ENCODE results near the gene RAD23B. TPM values are rescaled to one million over a fixed set of nuclear protein-coding genes. Genes with fewer than 3 reads are reported as not detected.
"Not testable (repeated sequence)": the region's sequence is repeated elsewhere in the genome, so short reads cannot be mapped to it uniquely, and the experiment has no call there.

The RAD23B gene
- total RNA-seq, 2 experiments from 2014 or later = 86.4 to 86.7 TPM

DNA sequence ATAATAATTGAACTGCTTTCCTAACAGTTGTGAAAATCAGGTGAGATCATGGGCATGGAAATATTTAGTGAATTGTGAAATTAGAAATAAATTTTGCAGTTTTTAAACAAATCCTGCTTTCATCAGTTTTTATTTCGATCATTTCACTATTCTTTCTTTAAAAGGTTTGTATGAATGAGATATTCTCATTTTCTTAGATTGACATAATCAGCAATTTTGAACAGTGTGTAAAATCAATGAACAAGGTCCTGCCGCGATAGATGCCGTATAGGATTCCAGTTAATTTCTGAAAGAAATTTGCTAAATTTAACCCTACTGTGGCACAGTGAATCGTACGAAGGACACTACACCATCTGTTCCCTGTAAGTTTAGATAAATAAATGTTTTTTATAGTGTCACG is 7.5 kb downstream of the RAD23B start:
- Mint-ChIP-seq H3K27me3 (no peaks in the 10 kb centered on the region), H3K9me3 (no peaks in the 10 kb centered on the region), H3K27ac (no peak overlapping the region), H3K4me3 (no peak overlapping the region), H3K36me3 (peaks cover 27% of the 10 kb centered on the region), H3K4me1 (peaks cover 48% of the 10 kb centered on the region)
- POLR2A ChIA-PET = no interaction called here
- DNase-seq (no peak), ATAC-seq (ENCODE audit: low read depth) (no peak)

DNA sequence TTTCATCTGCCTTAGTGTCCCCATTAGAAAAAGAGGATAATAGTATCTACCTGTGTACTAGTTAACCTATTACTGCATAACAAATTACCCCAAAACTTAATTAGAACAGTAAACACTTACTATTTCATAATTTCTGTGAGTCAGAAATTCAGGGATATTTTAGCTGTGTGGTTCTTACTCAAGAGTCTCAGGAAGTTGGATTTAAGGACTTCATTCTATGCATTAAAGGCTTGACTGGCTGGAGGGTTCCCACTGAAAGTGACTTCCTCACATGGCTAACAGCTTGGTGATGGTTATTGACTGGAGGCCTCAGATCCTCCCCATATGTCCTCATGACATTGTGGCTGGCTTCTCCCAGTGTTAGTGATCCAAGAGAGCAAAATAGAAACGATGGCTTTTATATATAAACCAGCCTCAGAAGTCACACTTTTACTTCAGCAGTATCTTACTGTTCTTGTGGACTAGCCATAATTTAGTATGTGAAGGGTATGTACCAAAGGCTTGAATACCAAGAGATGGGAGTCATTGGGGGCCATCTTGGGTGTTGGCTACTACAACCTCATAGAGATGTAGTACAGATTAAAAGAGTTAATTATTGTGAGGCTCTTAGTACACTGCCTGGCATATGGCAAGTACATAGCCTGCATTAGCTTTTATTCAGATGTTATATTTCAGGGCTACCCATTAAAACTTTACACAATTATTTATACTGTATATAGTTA is 9.9 kb downstream of the RAD23B start:
- no peak overlapping the region for H3K4me3 Mint-ChIP-seq
- POLR2A ChIA-PET = interaction anchor here (1.5 kb wide), 1 partner anchor 9 kb away, joined by 5 read pairs; the partner anchor contains the start of gene RAD23B
- H3K4me1 Mint-ChIP-seq = peaks cover 40% of the 10 kb centered on the region
- ATAC-seq (ENCODE audit: low read depth) (no peak), DNase-seq (no peak)
- no peak overlapping the region for H3K27ac Mint-ChIP-seq
- H3K9me3 Mint-ChIP-seq = no peaks in the 10 kb centered on the region
- H3K27me3 Mint-ChIP-seq = no peaks in the 10 kb centered on the region
- peaks cover 28% of the 10 kb centered on the region for H3K36me3 Mint-ChIP-seq

DNA sequence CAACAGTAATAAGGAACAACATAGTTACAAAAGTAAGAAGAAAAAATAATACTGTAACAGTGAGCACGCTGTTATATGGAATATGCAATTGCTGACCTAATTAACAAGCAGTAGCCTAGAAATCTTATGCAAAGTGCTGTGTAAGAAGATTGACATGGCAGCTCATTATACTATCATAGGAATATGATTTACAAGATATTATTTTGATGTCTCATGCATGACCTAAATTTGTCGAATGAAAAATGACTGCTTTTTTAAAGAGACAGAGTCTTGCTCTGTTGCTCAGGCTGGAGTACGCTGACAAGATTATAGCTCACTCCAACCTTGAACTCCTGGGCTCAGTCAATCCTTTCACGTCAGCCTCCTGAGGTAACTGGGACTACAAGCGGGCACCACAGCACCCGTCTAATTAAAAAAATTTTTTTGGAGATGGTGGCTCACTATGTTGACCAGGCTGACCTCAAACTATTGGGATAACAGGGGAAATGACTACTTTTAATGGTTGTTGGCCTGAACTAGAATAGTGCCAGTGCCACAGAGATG is 10.5 kb downstream of the RAD23B start:
- Mint-ChIP-seq H3K4me3 (no peak overlapping the region), H3K27me3 (no peaks in the 10 kb centered on the region), H3K4me1 (peaks cover 39% of the 10 kb centered on the region), H3K27ac (no peak overlapping the region), H3K36me3 (peaks cover 27% of the 10 kb centered on the region), H3K9me3 (no peaks in the 10 kb centered on the region)
- ATAC-seq (ENCODE audit: low read depth) (no peak), DNase-seq (no peak)
- POLR2A ChIA-PET = interaction anchor here (1.5 kb wide), 1 partner anchor 10 kb away, joined by 5 read pairs; the partner anchor contains the start of gene RAD23B

GRCh38 chr9:107294756-107295155 is 11.7 kb downstream of the RAD23B start:
- peaks cover 36% of the 10 kb centered on the region for H3K4me1 Mint-ChIP-seq
- no peak for ATAC-seq (ENCODE audit: low read depth)
- no peak for DNase-seq
- no peak overlapping the region for H3K4me3 Mint-ChIP-seq
- H3K9me3 Mint-ChIP-seq = no peaks in the 10 kb centered on the region
- H3K36me3 Mint-ChIP-seq = peaks cover 24% of the 10 kb centered on the region
- no peaks in the 10 kb centered on the region for H3K27me3 Mint-ChIP-seq
- no peak overlapping the region for H3K27ac Mint-ChIP-seq
- POLR2A ChIA-PET = no interaction called here

- H3K4me1 Mint-ChIP-seq = peaks cover 32% of the 10 kb centered on the region
- peaks cover 16% of the 10 kb centered on the region for H3K36me3 Mint-ChIP-seq
- H3K4me3 Mint-ChIP-seq = no peak overlapping the region
- no peaks in the 10 kb centered on the region for H3K27me3 Mint-ChIP-seq
- POLR2A ChIA-PET = interaction anchor here (0.6 to 1.0 kb wide), 2 partner anchors 9 to 12 kb away, joined by 3 to 4 read pairs; no protein-coding TSS in a partner anchor
- no peaks in the 10 kb centered on the region for H3K9me3 Mint-ChIP-seq
- no peak for DNase-seq
- ATAC-seq (ENCODE audit: low read depth) = no peak
- H3K27ac Mint-ChIP-seq = no peak overlapping the region
These were observed 12.9 kb downstream of the RAD23B start for GRCh38 chr9:107295995-107296394.

DNA sequence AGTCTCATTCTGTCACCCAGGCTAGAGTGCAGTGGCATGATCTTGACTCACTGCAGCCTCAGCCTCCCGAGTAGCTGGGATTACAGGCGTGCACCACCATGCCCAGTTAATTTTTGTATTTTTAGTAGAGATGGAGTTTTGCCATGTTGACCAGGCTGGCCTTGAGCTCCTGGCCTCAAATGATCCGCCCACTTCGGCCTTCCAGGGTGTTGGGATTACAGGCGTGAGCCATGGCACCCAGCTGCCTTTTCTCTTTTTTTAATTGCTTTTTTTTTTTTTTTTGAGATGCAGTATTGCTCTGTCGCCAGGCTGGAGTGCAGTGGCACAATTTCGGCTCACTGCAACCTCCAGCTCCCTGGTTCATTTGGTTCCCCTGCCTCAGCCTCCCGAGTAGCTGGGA is 13.5 kb downstream of the RAD23B start:
- H3K36me3 Mint-ChIP-seq = peaks cover 16% of the 10 kb centered on the region
- H3K27me3 Mint-ChIP-seq; DNase-seq; ATAC-seq (ENCODE audit: low read depth); H3K27ac Mint-ChIP-seq; H3K4me3 Mint-ChIP-seq; H3K9me3 Mint-ChIP-seq: not testable (repeated sequence)
- POLR2A ChIA-PET = interaction anchor here (1.0 kb wide), 1 partner anchor 13 kb away, joined by 3 read pairs; no protein-coding TSS in a partner anchor
- peaks cover 35% of the 10 kb centered on the region for H3K4me1 Mint-ChIP-seq

DNA sequence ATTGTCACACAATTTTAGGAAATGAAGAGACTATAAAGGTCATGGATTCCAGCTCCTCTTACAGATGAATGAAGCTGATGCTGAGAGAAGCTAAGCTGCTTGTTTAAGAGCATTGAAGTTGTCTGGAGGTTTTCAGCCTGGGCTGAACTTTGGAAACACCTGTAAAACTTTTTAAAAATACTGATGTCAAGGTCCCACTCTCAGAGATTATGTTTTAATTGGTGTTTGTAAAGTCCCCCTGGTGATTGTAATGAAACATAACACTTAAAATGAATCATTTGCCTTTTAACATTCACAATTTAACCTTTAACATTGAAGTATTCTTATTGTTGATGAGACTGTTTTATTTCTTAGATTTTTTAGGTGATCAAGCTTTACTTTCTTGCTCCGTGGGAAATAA is 16.4 kb downstream of the RAD23B start:
- H3K4me1 Mint-ChIP-seq = peaks cover 22% of the 10 kb centered on the region
- POLR2A ChIA-PET = no interaction called here
- DNase-seq = no peak

GRCh38 chr9:107306308-107306707 is 23.2 kb downstream of the RAD23B start:
- Mint-ChIP-seq H3K27me3 (no peaks in the 10 kb centered on the region), H3K9me3 (no peaks in the 10 kb centered on the region), H3K36me3 (peaks cover 38% of the 10 kb centered on the region), H3K4me1 (peaks cover 24% of the 10 kb centered on the region), H3K4me3 (no peak overlapping the region), H3K27ac (no peak overlapping the region)
- POLR2A ChIA-PET = no interaction called here
- no peak for ATAC-seq (ENCODE audit: low read depth)
- no peak for DNase-seq

More for the DNA sequence above, 16.4 kb downstream of the RAD23B start:
- no peaks in the 10 kb centered on the region for H3K27me3 Mint-ChIP-seq
- H3K4me3 Mint-ChIP-seq = no peak overlapping the region
- no peak for ATAC-seq (ENCODE audit: low read depth)
- no peak overlapping the region for H3K27ac Mint-ChIP-seq
- peaks cover 13% of the 10 kb centered on the region for H3K36me3 Mint-ChIP-seq
- no peaks in the 10 kb centered on the region for H3K9me3 Mint-ChIP-seq

- POLR2A ChIA-PET = interaction anchor here (1.0 kb wide), 1 partner anchor 24 kb away, joined by 4 read pairs; no protein-coding TSS in a partner anchor
- no peak overlapping the region for H3K4me3 Mint-ChIP-seq
- H3K27ac Mint-ChIP-seq = no peak overlapping the region
- peaks cover 24% of the 10 kb centered on the region for H3K4me1 Mint-ChIP-seq
- ATAC-seq (ENCODE audit: low read depth) (no peak), DNase-seq (no peak)
- no peaks in the 10 kb centered on the region for H3K27me3 Mint-ChIP-seq
- no peaks in the 10 kb centered on the region for H3K9me3 Mint-ChIP-seq
- H3K36me3 Mint-ChIP-seq = peaks cover 42% of the 10 kb centered on the region
These were observed 24.3 kb downstream of the RAD23B start for GRCh38 chr9:107307331-107307730.

- Mint-ChIP-seq H3K9me3 (no peaks in the 10 kb centered on the region), H3K27ac (peak overlapping the region; percentile 68), H3K36me3 (peaks cover 49% of the 10 kb centered on the region), H3K4me3 (no peak overlapping the region), H3K27me3 (no peaks in the 10 kb centered on the region), H3K4me1 (peaks cover 24% of the 10 kb centered on the region)
- POLR2A ChIA-PET = interaction anchor here (1.0 kb wide), 1 partner anchor 25 kb away, joined by 4 read pairs; no protein-coding TSS in a partner anchor
- ATAC-seq (ENCODE audit: low read depth) (no peak), DNase-seq (no peak)
These were observed 25.4 kb downstream of the RAD23B start for GRCh38 chr9:107308461-107308860.

DNA sequence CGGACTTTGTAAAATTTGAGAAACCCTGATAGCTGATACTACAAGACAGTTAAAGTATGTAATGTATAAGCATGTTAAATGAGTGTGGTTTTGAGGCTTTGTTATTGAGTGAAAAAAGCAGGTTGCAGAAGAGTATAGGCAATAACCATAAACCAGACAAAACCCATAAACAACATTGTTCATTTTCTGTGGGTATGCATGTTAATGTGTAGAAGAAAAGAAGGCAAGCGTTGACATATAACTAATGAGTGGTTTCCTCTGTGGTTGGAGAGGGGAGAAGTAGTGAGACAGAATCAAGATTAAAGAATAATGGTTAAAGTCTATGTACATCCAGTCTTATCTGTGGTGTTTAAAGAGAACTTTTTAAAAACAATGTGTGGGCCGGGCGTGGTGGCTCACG is 26.2 kb downstream of the RAD23B start:
- Mint-ChIP-seq H3K4me1 (peaks cover 30% of the 10 kb centered on the region), H3K4me3 (peak overlapping the region; percentile 47), H3K27ac (peak overlapping the region; percentile 68), H3K27me3 (no peaks in the 10 kb centered on the region), H3K9me3 (no peaks in the 10 kb centered on the region), H3K36me3 (peaks cover 56% of the 10 kb centered on the region)
- ATAC-seq (ENCODE audit: low read depth) (peak; percentile 77), DNase-seq (no peak)
- POLR2A ChIA-PET = no interaction called here

DNA sequence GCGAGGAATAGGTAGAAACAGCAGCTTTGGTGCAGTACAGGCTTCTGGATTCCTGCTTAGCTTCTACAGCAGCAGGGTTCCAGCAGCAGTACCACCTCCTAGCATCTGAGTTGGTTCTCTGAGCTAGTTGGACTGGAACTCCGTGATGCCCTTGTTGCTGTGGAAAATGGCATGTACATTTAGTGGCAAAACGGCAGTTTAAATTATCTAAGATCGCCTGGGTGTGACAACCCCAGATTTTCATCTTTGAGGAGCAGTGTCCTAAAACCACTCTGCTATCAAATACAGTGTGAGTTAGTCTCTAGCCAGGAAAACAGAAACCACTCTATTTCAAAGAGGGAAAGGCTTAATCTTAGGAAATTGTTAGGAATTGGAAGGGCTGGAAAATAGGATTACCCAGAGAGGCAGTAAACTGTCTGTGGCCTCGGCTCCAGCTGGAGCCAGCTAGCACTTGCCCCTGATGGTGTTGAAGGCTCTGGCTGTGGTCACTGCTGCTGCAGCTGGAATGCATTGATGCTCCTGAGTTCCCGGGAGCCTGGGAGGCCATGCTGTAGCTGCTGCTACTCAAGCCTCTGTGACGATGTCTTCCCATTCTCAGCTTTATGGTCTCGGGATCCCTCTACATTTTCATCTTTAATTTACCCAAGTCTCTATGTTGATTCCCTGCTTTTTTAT is 29.4 kb downstream of the RAD23B start:
- no peak for ATAC-seq (ENCODE audit: low read depth)
- no peaks in the 10 kb centered on the region for H3K27me3 Mint-ChIP-seq
- POLR2A ChIA-PET = interaction anchor here (1.0 kb wide), 1 partner anchor 29 kb away, joined by 3 read pairs; no protein-coding TSS in a partner anchor
- H3K4me1 Mint-ChIP-seq = peaks cover 41% of the 10 kb centered on the region
- no peaks in the 10 kb centered on the region for H3K9me3 Mint-ChIP-seq
- peaks cover 65% of the 10 kb centered on the region for H3K36me3 Mint-ChIP-seq
- no peak for DNase-seq
- H3K27ac Mint-ChIP-seq = no peak overlapping the region
- no peak overlapping the region for H3K4me3 Mint-ChIP-seq

GRCh38 chr9:107313555-107314096 is 30.5 kb downstream of the RAD23B start:
- ATAC-seq (ENCODE audit: low read depth) (no peak), DNase-seq (no peak)
- no peaks in the 10 kb centered on the region for H3K9me3 Mint-ChIP-seq
- peaks cover 42% of the 10 kb centered on the region for H3K4me1 Mint-ChIP-seq
- H3K27ac Mint-ChIP-seq = peak overlapping the region; percentile 26
- no peaks in the 10 kb centered on the region for H3K27me3 Mint-ChIP-seq
- H3K36me3 Mint-ChIP-seq = peaks cover 67% of the 10 kb centered on the region
- POLR2A ChIA-PET = interaction anchor here (1.0 kb wide), 1 partner anchor 30 kb away, joined by 3 read pairs; the partner anchor contains the start of gene RAD23B
- H3K4me3 Mint-ChIP-seq = no peak overlapping the region

Measured in activated naive CD8-positive, alpha-beta T cell treated with anti-CD3 and anti-CD28 coated beads, Interleukin-2, amount 10 ng/mL, durations not matched to agents 7 days and 5 days (primary cell).